Measurements from ENCODE around the gene PHF21B.

PHF21B gene

DNA sequence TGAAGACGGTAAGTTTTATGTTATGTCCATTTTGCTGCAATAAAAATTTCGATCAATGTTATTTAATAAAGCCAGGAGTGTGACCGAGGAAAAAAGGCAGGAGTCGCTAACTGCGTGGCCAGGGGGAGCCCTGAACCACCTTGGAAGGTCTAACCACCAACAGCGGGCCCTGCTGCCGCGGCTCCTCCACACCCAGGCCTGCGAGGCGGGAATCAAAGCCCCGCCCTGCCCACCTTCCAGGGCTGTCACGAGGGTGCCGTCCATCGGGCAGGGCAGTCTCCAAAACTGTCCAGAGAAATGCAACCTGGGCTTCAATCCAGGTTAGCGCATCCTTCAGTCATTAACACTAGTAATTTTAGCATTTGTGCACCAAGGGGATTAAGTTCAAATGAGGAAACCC lies 19.0 kb downstream of the PHF21B start:
- 88 to 89% methylated on average over 14 to 15 of the region's 15 CpGs for WGBS, 2 experiments (ENCODE audit: insufficient coverage in 2 of 2)
- H3K4me3 ChIP-seq (ENCODE audit: extremely low read depth, insufficient read depth, low read length, poor library complexity, severe bottlenecking), result no peak overlapping the region
- peaks cover 10% of the 10 kb centered on the region for H3K36me3 ChIP-seq (ENCODE audit: control insufficient read depth, insufficient read depth, low read length)
- no peaks in the 10 kb centered on the region for H3K9me3 ChIP-seq (ENCODE audit: control insufficient read depth, low read length)
- H3K27ac ChIP-seq (ENCODE audit: low read depth, low read length, severe bottlenecking), result no peak overlapping the region
- H3K4me1 ChIP-seq (ENCODE audit: control insufficient read depth, insufficient read depth, low read length, poor library complexity, severe bottlenecking), result peaks cover 4% of the 10 kb centered on the region

- Histone ChIP-seq H3K9me3 (ENCODE audit: control insufficient read depth, low read length) (no peaks in the 10 kb centered on the region), H3K4me3 (ENCODE audit: extremely low read depth, insufficient read depth, low read length, poor library complexity, severe bottlenecking) (no peak overlapping the region), H3K36me3 (ENCODE audit: control insufficient read depth, insufficient read depth, low read length) (peaks cover 10% of the 10 kb centered on the region), H3K4me1 (ENCODE audit: control insufficient read depth, insufficient read depth, low read length, poor library complexity, severe bottlenecking) (peaks cover 2% of the 10 kb centered on the region), H3K27ac (ENCODE audit: low read depth, low read length, severe bottlenecking) (no peak overlapping the region)
- WGBS, 2 experiments (ENCODE audit: insufficient coverage in 2 of 2), result 93 to 95% methylated on average over 13 of the region's 13 CpGs
Measured at GRCh38 chr22:44990328-44990727, 19.5 kb downstream of the PHF21B start.

- H3K4me1 ChIP-seq (ENCODE audit: control insufficient read depth, insufficient read depth, low read length, poor library complexity, severe bottlenecking), result no peaks in the 10 kb centered on the region
- no peak overlapping the region for H3K4me3 ChIP-seq (ENCODE audit: extremely low read depth, insufficient read depth, low read length, poor library complexity, severe bottlenecking)
- 75 to 87% methylated on average over 4 of the region's 5 CpGs for WGBS, 2 experiments (ENCODE audit: insufficient coverage in 2 of 2)
- no peak overlapping the region for H3K27ac ChIP-seq (ENCODE audit: low read depth, low read length, severe bottlenecking)
- no peaks in the 10 kb centered on the region for H3K9me3 ChIP-seq (ENCODE audit: control insufficient read depth, low read length)
- peaks cover 14% of the 10 kb centered on the region for H3K36me3 ChIP-seq (ENCODE audit: control insufficient read depth, insufficient read depth, low read length)
Measured at GRCh38 chr22:44988671-44989070, 21.1 kb downstream of the PHF21B start.

GRCh38 chr22:44986926-44987325 lies 22.9 kb downstream of the PHF21B start:
- H3K36me3 ChIP-seq (ENCODE audit: control insufficient read depth, insufficient read depth, low read length), result peaks cover 14% of the 10 kb centered on the region

DNA sequence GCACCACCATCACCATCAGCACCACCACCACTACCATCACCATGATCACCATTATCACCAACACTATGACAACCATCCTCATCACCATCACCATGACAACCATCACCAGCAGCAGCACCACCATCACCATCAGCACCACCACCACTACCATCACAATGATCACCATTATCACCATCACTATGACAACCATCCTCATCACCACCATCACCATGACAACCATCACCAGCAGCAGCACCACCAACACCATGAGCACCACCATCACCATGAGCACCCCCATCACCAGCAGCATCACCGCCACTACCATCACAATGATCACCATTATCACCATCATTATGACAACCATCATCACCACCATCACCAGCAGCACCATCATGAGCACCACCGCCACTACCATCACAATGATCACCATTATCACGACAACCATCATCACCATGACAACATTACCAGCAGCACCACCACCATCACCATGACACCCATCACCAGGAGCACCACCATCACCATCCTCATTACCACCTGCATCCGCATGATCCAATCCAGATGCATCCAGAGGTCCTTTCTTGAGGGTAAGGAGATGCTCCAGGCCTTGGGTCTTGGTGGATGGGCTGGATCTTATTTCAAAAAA lies 23.8 kb downstream of the PHF21B start:
- Histone ChIP-seq H3K9me3 (ENCODE audit: control insufficient read depth, low read length) (no peaks in the 10 kb centered on the region), H3K4me3 (ENCODE audit: extremely low read depth, insufficient read depth, low read length, poor library complexity, severe bottlenecking) (no peak overlapping the region), H3K4me1 (ENCODE audit: control insufficient read depth, insufficient read depth, low read length, poor library complexity, severe bottlenecking) (no peaks in the 10 kb centered on the region), H3K27ac (ENCODE audit: low read depth, low read length, severe bottlenecking) (no peak overlapping the region), H3K36me3 (ENCODE audit: control insufficient read depth, insufficient read depth, low read length) (peaks cover 14% of the 10 kb centered on the region)
- WGBS, 2 experiments (ENCODE audit: insufficient coverage in 2 of 2), result 90 to 92% methylated on average over 1 to 3 of the region's 4 CpGs

More at GRCh38 chr22:44986926-44987325, 22.9 kb downstream of the PHF21B start:
- no peaks in the 10 kb centered on the region for H3K4me1 ChIP-seq (ENCODE audit: control insufficient read depth, insufficient read depth, low read length, poor library complexity, severe bottlenecking)
- WGBS, 2 experiments (ENCODE audit: insufficient coverage in 2 of 2), result 92 to 93% methylated on average over 5 of the region's 5 CpGs
- H3K9me3 ChIP-seq (ENCODE audit: control insufficient read depth, low read length), result no peaks in the 10 kb centered on the region
- H3K4me3 ChIP-seq (ENCODE audit: extremely low read depth, insufficient read depth, low read length, poor library complexity, severe bottlenecking), result no peak overlapping the region
- no peak overlapping the region for H3K27ac ChIP-seq (ENCODE audit: low read depth, low read length, severe bottlenecking)

DNA sequence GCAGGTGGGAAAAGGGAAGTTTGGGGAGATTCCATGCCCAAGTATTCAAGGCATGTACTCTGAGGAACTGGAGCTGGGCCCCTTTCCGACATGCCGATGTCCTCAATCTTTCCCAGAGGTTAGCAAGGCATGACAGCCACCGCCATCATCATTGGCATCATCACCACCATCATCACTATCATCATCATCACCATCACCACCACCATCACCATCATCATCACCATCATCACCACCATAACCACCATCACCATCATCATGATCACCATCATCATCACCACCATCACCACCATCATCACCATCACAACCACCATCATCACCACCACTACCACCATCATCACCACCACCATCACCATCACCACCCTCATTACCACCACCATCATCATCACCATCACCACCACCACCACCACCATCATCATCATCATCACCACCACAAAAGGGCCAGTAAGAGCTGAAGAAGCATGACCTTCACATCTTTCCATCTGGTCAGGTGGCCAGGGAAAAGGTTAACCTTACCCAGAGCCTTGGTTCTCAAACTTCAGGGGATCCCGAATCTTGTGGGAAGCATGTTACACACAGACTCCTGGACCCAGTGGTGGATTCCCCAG lies 25.8 kb downstream of the PHF21B start:
- Histone ChIP-seq H3K9me3 (ENCODE audit: control insufficient read depth, low read length) (no peaks in the 10 kb centered on the region), H3K4me1 (ENCODE audit: control insufficient read depth, insufficient read depth, low read length, poor library complexity, severe bottlenecking) (no peaks in the 10 kb centered on the region), H3K4me3 (ENCODE audit: extremely low read depth, insufficient read depth, low read length, poor library complexity, severe bottlenecking) (no peak overlapping the region), H3K27ac (ENCODE audit: low read depth, low read length, severe bottlenecking) (no peak overlapping the region), H3K36me3 (ENCODE audit: control insufficient read depth, insufficient read depth, low read length) (peaks cover 10% of the 10 kb centered on the region)
- WGBS, 2 experiments (ENCODE audit: insufficient coverage in 2 of 2), result 98 to 100% methylated on average over 4 of the region's 4 CpGs

DNA sequence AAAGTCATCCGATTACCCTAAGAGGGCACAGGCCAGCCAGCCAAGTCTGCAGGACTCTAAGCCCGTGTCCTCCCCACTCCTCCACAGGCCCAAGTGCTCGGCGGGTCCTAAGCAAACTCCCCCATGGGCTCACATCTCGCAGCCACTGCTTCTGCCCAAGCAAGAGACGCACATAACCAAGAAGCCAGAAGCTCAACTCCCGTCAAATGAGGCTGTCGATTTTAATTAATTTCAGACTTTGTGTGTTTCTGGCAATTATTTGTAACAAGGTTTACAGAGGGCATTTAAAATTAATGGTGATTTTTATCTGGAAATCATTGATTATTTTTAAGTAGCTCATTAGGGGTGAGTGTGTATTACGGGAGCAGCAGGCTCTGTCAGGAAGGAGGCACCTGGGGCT lies 27.4 kb downstream of the PHF21B start:
- Histone ChIP-seq H3K27ac (ENCODE audit: low read depth, low read length, severe bottlenecking) (no peak overlapping the region), H3K4me1 (ENCODE audit: control insufficient read depth, insufficient read depth, low read length, poor library complexity, severe bottlenecking) (no peaks in the 10 kb centered on the region), H3K36me3 (ENCODE audit: control insufficient read depth, insufficient read depth, low read length) (peaks cover 5% of the 10 kb centered on the region), H3K9me3 (ENCODE audit: control insufficient read depth, low read length) (no peaks in the 10 kb centered on the region), H3K4me3 (ENCODE audit: extremely low read depth, insufficient read depth, low read length, poor library complexity, severe bottlenecking) (no peak overlapping the region)
- 87 to 92% methylated on average over 9 of the region's 9 CpGs for WGBS, 2 experiments (ENCODE audit: insufficient coverage in 2 of 2)

GRCh38 chr22:44981857-44982256 lies 27.9 kb downstream of the PHF21B start:
- WGBS, 2 experiments (ENCODE audit: insufficient coverage in 2 of 2), result 91 to 95% methylated on average over 7 to 9 of the region's 11 CpGs
- H3K36me3 ChIP-seq (ENCODE audit: control insufficient read depth, insufficient read depth, low read length), result peaks cover 4% of the 10 kb centered on the region
- H3K4me3 ChIP-seq (ENCODE audit: extremely low read depth, insufficient read depth, low read length, poor library complexity, severe bottlenecking), result no peak overlapping the region

DNA sequence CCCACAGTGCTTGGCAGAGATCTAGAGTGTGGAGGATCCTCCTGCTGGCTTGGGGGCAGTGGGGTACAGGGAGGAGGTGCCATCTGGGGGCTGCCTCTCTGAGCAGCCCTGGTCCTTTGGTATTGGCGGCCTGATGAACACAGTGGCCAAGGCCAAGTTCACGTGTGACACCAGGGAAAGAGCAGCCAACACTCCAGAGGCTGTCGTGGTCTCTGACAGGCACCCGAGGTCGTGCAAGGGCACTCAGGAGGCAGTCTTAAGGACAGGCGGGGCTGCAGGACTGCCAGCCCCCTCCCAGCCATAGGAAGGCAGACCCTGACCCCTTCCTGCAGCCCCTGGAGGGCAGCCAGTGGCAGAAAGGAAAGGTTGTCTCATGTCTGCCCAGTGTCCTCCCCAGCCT lies 30.7 kb downstream of the PHF21B start:
- no peak overlapping the region for H3K4me3 ChIP-seq (ENCODE audit: extremely low read depth, insufficient read depth, low read length, poor library complexity, severe bottlenecking)
- H3K9me3 ChIP-seq (ENCODE audit: control insufficient read depth, low read length), result no peaks in the 10 kb centered on the region
- no peak overlapping the region for H3K27ac ChIP-seq (ENCODE audit: low read depth, low read length, severe bottlenecking)
- H3K4me1 ChIP-seq (ENCODE audit: control insufficient read depth, insufficient read depth, low read length, poor library complexity, severe bottlenecking), result no peaks in the 10 kb centered on the region
- H3K36me3 ChIP-seq (ENCODE audit: control insufficient read depth, insufficient read depth, low read length), result no peaks in the 10 kb centered on the region
- 84 to 94% methylated on average over 6 of the region's 6 CpGs for WGBS, 2 experiments (ENCODE audit: insufficient coverage in 2 of 2)

More at GRCh38 chr22:44981857-44982256, 27.9 kb downstream of the PHF21B start:
- H3K9me3 ChIP-seq (ENCODE audit: control insufficient read depth, low read length), result no peaks in the 10 kb centered on the region
- no peaks in the 10 kb centered on the region for H3K4me1 ChIP-seq (ENCODE audit: control insufficient read depth, insufficient read depth, low read length, poor library complexity, severe bottlenecking)
- no peak overlapping the region for H3K27ac ChIP-seq (ENCODE audit: low read depth, low read length, severe bottlenecking)

DNA sequence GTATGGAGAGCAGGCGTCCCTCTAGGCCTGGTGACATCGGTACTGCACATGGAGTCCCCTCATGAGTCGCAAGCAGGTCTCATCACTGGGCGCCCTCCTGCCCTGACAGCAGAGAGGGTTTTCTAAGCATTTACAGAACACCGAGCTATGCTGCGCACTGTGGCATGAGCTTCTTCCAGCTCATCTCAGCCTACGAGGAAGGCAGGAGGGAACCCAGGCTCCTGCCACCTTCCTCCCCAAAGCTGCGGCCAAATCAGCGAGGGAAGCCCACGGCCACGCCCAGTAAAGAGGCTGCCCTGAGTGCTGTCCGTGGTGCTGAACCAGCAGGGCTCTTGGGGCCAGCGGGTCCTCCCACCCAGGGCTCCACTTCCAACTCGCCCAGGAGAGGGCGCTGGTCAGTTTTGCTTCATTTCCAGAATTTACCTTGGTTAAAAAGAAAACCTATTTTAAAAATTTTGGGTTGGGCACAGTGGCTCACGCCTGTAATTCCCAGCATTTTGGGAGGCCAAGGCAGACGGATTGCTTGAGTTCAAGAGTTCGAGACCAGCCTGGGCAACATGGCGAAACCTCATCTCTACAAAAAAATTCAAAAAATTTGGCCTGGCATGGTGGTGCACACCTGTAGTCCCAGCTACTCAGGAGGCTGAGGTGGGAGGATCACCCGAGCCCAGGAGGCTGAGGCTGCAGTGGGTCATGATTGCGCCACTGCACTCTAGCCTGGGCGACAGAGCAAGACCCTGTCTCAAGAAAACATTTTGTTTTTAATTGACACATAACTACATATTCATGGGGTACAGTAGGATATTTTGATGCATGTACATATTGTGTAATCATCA lies 34.2 kb downstream of the PHF21B start:
- Histone ChIP-seq H3K27ac (ENCODE audit: low read depth, low read length, severe bottlenecking) (no peak overlapping the region), H3K9me3 (ENCODE audit: control insufficient read depth, low read length) (no peaks in the 10 kb centered on the region), H3K4me1 (ENCODE audit: control insufficient read depth, insufficient read depth, low read length, poor library complexity, severe bottlenecking) (no peaks in the 10 kb centered on the region), H3K36me3 (ENCODE audit: control insufficient read depth, insufficient read depth, low read length) (no peaks in the 10 kb centered on the region), H3K4me3 (ENCODE audit: extremely low read depth, insufficient read depth, low read length, poor library complexity, severe bottlenecking) (no peak overlapping the region)
- WGBS, 2 experiments (ENCODE audit: insufficient coverage in 2 of 2), result 43 to 49% methylated on average over 16 to 19 of the region's 22 CpGs

All from mesodermal cell (in vitro differentiated cells).